Nucleus accumbens (tissue), 56 donors: Measurements from ENCODE around the gene MRPL51.
A peak's percentile ranks its signal among the peaks of the same experiment; 100 is the strongest.

Source experiments
- DNase-seq, 56 donors: peaks; one replicate each; lab custom pipeline; 2025; lab: John Stamatoyannopoulos, UW

The MRPL51 gene

DNA sequence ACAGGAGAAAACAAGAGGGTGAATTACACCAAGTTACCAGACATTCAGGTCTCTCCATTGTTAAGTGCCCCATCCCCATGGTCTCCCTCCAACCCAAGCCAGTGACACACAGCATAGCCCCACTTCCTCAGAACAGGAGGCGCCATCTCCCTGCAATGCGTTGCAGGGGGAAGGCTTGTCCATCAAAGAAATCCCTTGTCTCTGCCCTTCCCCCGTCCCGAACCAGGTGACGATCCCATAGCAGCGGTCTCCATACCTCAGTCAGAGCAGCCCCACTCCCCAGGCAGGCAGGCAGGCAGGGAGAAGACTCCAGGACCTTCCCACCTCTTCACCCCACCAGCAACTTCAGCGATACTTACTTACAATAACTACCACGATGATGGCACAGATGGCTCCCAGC is 28.5 kb downstream of the MRPL51 start:
- no peak for DNase-seq

DNA sequence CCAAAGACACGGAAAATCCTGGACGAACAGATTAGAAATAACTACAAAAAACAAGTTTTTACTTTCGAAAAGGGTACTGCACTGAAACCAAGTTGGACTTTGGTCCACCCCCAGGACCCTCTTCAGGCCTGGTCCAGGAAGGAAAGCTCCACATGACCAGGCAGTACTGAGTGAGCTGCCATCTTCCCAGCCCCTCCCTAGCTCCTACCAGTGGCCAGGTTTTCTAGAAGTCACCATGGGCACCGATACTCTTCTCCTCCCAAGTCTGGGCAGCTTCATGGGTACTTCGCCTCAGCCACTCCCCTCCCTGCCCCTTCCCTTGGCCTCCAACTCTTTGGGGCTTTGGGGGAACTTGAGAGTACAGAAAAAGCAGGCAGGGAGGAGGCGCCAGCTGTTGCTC is 29.2 kb downstream of the MRPL51 start:
- DNase-seq, result no peak

DNA sequence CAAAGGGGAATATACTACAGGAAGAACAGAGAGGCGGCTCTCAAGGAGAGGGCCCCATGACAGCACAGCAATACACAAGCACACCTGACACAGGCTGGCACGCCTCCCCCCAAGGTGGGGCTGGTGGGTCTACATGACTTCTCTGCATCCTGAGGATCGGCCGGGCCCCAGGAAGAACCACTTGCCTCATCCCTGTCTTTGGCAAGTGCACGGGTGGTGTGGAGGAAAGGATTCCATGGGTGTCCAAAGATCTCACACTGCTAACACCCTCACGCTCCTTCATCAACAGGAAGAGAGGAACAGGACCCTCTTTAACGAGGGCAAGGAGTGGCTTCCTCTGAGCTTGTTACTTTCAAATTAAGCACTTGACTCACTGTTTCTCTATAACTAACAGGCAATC is 29.8 kb downstream of the MRPL51 start:
- no peak for DNase-seq

DNA sequence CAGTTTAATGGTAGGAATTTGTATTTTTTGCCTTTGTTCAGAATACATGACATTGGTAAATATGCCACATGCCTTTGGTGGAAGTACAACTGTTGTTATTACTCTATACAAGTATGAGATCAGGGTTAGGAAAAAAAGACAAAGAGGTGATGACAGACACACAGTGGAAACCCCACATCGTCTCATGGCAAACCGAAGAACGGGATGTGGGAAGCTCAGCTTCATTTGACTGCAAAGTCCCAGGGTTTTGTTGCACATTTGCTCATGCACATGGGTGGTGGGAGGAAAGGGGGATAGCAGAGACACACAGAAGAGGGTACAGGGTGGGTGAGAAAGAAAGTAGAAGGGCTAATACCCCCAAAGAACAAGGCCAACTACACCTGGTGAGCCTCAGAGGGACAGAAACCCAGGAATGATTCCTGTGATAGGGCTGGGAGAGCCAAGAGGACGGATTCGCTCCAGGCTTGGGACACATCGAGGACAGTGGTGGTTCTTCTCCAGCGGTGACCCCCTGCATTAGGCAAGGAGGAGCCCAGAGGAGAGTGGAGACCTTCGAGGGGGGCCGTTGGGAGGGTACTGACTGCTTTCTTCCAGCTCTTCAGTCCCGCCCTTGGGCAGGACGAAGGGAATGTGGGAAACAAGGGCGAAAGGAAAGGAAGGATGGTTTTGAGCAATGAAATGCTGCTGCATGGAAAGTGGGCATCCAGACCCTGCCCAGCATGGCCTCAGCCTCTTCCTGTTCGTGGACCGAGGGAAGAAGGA is 30.6 kb downstream of the MRPL51 start:
- DNase-seq, result no peak

GRCh38 chr12:6461401-6462233 is 31.4 kb downstream of the MRPL51 start:
- peak in 30 of 56 donors; percentile 10 to 72 (median 28) for DNase-seq

DNA sequence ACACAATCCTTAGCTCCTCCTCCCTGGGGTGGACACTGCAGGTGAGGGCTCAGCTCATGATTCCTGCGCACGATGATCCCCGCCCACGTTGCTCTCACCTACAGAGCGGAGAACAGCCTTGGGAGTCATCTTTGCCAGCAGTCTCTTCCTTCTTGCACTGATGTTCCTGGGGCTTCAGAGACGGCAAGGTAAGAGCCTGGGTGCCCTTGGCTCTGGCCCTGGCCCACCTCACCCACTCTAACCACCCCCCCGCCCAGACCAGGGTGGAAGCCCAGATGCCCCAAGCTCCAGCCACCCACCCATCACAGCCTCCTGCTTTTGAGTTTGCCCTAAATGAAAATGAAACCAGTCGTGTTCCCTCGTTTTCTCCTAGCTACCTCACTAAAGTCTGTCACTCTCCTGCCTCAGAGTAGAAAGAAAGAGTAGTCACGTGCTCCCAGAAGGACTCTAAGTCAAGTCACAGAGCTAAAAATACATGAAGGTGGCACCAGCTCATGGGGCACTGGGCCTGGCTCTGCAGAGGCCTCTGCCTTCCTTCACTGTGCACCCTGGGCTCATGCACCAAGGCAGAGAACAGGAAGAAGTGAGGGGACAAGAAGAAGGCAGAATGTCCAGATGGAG is 32.2 kb downstream of the MRPL51 start:
- no peak for DNase-seq

DNA sequence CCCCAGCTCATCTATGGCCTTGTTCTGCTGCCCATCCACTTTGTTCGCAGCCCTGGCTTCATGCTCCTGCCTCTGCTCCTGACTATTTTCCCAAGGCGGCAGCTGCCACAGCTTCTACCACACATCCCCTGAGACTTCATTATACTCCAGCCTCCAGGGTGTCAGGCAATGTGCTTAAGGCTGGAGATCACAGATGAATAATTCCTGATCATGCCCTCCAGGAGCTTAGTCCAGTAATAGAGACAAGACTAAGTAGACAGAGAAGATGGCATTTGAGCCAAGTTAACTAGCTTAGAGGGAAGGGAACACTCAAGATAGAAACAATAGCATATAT is 34.1 kb downstream of the MRPL51 start:
- DNase-seq, result no peak

DNA sequence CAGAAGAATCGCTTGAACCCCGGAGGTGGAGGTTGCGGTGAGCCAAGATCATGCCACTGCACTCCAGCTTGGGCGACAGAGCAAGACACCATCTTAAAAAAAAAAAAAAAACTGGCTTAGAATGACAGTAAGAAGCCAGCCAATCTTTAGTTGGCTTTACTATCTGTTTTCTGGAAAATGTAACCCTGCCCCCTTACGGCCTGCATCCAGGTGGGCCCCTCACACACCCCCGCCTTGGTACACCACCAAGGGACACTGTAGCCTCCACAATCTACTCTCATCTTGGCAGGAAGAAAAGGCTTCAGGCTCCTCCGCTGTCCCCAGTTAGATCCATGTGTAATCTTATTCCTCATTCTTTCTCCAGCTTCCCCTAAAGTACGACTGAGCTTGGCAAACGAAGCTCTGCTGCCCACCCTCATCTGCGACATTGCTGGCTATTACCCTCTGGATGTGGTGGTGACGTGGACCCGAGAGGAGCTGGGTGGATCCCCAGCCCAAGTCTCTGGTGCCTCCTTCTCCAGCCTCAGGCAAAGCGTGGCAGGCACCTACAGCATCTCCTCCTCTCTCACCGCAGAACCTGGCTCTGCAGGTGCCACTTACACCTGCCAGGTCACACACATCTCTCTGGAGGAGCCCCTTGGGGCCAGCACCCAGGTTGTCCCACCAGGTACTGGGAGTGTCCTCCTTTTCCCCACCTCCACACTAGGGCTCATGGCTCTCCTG is 34.6 kb downstream of the MRPL51 start:
- no peak for DNase-seq

GRCh38 chr12:6457220-6457945 is 35.7 kb downstream of the MRPL51 start:
- DNase-seq, result no peak

GRCh38 chr12:6452944-6453630 is 40.0 kb downstream of the MRPL51 start:
- DNase-seq, result peak in 3 of 56 donors; percentile 13 to 22 (median 19)

DNA sequence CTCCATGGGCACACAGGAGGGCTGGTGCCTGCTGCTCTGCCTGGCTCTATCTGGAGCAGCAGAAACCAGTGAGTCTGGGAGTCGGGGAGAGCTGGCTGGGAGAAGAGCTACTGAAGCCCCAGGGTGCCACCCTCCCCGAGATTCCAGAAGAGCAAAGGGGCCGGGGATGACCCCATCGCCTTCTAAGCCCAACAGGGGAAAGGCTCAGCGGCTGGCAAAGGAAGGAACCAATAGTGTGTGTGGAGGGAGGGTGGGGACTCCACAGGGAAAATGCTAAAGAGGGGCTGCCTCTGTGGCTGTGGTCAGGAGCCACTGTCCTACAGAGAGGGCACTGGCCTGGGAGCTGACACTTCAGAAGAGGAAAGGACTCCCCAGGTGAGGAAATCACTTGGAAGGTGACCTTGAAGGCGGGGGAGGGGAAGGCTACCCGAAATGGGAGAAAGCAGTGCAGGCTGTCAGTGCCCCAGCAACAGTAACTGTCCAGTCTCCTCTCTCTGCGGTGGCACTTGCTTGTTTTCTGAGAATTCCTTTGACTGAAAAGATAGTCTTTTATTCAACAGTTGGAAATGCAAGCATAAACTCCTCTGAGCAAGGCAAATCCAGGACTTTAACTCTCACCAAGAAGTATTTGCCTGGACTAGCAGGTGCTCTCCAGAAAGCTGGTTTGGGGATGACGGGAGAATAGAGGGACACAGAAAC is 40.7 kb downstream of the MRPL51 start:
- peak in 28 of 56 donors; percentile 27 to 78 (median 63) for DNase-seq

- peak; percentile 51 to 94 (median 85) for DNase-seq
Observed at GRCh38 chr12:6451348-6452244, 41.5 kb downstream of the MRPL51 start, which contains the start of gene TAPBPL. TSS of gene TAPBPL (plus strand) at chr12:6452042. CDS start at chr12:6452249, 207 bp downstream.

DNA sequence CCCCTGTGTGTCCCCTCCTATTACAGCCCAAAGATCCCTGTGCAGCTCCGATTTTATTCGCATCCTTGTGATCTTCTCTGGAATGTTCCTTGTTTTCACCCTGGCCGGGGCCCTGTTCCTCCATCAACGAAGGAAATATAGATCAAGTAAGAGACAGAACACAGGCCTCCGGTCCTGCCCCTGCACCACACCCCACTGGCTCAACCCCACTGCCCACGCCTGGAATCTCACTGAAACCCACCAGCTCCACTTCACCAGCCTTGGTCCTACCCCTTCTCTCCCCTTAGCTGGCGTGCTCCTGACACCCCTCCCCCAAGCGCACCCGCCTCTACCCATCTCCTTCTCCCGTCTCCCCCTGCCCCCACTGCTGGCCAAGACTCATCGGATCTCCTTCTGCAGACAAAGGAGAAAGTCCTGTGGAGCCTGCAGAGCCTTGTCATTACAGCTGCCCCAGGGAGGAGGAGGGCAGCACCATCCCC is 42.2 kb downstream of the MRPL51 start:
- DNase-seq, result peak in 23 of 56 donors; percentile 43 to 83 (median 68)

DNA sequence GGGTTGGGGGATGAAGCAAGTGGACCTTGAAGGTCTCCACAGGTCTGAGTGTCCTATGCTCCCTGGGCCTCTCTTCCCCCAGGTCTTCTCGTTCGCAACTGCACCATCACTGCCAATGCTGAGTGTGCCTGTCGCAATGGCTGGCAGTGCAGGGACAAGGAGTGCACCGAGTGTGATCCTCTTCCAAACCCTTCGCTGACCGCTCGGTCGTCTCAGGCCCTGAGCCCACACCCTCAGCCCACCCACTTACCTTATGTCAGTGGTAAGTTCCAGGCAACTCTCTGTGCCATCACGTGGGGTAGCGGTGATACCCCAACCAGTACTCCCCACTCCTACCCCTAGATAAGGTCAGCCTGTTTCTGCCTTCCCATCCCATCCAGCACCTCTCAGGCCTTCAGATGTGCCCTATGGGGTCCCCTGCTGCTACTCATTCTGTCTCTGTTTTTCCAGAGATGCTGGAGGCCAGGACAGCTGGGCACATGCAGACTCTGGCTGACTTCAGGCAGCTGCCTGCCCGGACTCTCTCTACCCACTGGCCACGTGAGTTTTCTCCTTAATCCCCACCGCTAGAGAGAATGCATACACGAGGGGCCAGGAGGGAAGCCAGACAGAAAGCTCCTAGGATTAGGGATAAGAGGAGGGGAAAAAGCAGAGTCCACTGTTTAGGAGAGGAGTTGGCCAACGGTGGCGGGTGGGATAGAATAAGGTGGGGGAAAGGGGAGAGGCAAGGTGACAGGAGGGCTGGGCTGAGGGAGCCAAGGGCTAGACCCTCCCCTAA is 42.8 kb downstream of the MRPL51 start:
- no peak for DNase-seq

DNA sequence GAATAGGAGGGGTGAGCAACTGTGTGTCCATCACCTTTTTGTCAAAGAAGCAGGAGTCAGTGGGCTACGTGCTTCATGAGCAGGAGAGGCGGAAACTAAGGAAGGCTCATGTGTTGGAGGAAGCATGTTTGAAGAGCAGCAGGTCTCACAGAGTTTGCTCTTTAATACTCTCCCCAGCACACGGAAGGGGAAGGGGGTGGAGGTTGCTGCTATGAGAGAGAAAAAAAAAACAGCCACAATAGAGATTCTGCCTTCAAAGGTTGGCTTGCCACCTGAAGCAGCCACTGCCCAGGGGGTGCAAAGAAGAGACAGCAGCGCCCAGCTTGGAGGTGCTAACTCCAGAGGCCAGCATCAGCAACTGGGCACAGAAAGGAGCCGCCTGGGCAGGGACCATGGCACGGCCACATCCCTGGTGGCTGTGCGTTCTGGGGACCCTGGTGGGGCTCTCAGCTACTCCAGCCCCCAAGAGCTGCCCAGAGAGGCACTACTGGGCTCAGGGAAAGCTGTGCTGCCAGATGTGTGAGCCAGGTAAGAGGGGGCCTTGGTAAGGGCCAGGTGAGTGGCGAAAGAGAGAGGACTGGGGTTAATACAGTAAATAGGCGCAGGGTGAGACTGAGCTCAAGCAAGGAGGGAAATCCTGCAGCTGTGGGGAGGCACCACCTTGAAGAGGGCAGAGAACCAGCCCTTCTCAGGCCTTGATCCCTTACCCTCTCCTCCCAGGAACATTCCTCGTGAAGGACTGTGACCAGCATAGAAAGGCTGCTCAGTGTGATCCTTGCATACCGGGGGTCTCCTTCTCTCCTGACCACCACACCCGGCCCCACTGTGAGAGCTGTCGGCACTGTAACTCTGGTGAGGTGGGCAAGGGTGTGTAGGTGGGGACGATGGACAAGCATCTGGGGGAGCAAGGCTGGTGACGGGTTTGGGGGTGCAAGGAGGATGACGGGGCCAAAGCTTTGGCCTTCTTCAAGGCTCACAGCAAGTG is 48.1 kb downstream of the MRPL51 start, which contains the start of gene CD27:
CD27 (plus strand) TSS at position 252 of the 985 bp plus-strand sequence; CDS start at position 393, 141 bp downstream.
- DNase-seq, result no peak
